Spleen (tissue), 7 donors: Measurements from ENCODE around the gene BLTP2.

Source experiments
- POLR2A ChIP-seq, 3 donors: fragments of 450-650 bp; IDR thresholded peaks; one replicate each; pipeline ENCODE4 v1.5.1; 2017; ENCODE audit warnings: antibody characterized with exemption in 3 of 3, mild to moderate bottlenecking in 1 of 3
- POLR2AphosphoS5 ChIP-seq, 3 donors: sonication (generic); formaldehyde crosslinking; IDR thresholded peaks; one replicate each; pipeline ENCODE4 v1.5.1; 2017; ENCODE audit warnings: antibody characterized with exemption in 3 of 3
- TF ChIP-seq, protein P1 (sequence below), 11 experiments: fragments of 200-600 bp in 7 of 11; fragments of 450-650 bp in 4 of 11; sonication (generic) in 4 of 11; IDR thresholded peaks in 8 of 11; conservative IDR thresholded peaks in 3 of 11; 1 replicate in 7 of 11; 2 replicates in 4 of 11; pipeline versions ENCODE4 v1.4.0 to v1.8.0; 2016 to 2021; ENCODE audit warnings: antibody characterized with exemption in 11 of 11, inconsistent platforms in 4 of 11, mild to moderate bottlenecking in 1 of 11
- donor health status: DM: no; HTN: no; CAD: no; lungs with moderate emphysema.
- donor health status: DM: no; HTN: no; CAD: no.
- donor health status: DM: no; HTN: no; CAD: no.

DNA sequence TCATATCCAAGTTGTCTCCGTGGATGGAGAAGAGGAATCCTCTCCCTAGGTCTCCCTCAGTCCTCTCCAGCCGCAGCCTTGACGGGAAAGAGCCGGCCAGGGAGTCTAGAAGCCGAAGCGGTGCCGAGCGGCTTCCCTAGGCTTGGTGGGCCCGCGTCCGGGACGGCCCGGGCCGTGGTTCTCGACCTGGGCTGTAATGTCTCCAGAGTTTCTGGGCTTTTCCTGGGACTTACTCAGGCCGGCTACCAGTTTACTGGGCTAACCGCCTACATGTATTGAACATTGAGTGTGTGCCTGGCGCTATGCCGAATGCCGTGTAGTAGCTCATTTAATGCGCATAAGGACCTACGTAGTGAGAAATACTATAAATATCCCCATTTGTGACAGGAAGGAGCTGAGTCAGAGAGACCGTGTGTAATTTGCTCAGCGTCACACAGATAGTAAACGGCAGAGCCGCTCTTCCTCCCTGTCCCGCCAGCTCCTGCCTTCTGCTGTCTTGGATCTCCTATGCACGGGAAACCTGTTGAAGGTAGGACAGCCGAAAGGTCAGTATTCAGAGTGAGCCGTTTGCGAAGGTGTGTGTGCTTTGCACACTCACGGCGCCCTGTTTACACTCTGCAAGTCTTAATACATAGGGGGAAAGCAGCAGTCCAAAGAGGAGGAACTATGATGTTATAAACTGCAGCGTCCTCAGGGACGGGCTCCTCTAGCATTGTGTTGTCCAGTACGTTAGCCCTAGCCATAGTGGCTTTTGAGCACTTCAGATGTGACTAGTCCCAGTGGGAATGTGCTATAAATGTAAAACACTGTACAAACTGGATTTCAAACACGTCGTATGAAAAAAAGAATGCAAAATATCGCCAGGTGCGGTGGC is 45.4 kb downstream of the BLTP2 start:
- TF ChIP-seq, protein P1, sequence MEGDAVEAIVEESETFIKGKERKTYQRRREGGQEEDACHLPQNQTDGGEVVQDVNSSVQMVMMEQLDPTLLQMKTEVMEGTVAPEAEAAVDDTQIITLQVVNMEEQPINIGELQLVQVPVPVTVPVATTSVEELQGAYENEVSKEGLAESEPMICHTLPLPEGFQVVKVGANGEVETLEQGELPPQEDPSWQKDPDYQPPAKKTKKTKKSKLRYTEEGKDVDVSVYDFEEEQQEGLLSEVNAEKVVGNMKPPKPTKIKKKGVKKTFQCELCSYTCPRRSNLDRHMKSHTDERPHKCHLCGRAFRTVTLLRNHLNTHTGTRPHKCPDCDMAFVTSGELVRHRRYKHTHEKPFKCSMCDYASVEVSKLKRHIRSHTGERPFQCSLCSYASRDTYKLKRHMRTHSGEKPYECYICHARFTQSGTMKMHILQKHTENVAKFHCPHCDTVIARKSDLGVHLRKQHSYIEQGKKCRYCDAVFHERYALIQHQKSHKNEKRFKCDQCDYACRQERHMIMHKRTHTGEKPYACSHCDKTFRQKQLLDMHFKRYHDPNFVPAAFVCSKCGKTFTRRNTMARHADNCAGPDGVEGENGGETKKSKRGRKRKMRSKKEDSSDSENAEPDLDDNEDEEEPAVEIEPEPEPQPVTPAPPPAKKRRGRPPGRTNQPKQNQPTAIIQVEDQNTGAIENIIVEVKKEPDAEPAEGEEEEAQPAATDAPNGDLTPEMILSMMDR (IDR thresholded peaks at IDR 0.05 in 8 of 11, conservative IDR thresholded peaks at IDR 0.05 in 3 of 11): no peak
- no peak for TF ChIP-seq POLR2A (IDR thresholded peaks at IDR 0.05)
- TF ChIP-seq POLR2AphosphoS5 (IDR thresholded peaks at IDR 0.05): no peak
